Measurements from ENCODE around the gene ARL15.

ARL15 gene

DNA sequence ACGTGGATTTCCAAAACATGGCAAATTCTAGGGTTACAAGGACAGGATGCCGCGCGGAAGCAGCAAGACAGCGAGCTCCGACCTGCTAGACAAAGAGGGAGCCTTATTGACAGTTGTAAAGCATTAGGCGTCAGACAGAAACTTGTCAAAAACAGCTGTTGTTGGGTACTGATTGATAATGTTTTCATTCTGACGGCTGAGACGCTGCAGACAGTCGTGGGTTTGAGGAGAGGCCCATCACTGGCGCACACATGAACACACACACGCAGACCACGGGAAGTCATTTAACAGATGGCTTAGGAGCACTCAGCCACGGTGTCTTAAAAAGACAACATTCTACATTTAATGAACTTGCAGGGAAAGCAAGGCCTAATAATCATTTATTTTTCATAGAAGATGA lies 426.0 kb downstream of the ARL15 start:
- Histone ChIP-seq H3K4me3 (replicated peaks; ENCODE audit: insufficient read depth, low read length) (no peak overlapping the region), H3K27ac (replicated peaks) (no peak overlapping the region), H3K27me3 (ENCODE audit: insufficient read depth, poor library complexity, severe bottlenecking) (no peaks in the 10 kb centered on the region)
- TF ChIP-seq, protein P1, sequence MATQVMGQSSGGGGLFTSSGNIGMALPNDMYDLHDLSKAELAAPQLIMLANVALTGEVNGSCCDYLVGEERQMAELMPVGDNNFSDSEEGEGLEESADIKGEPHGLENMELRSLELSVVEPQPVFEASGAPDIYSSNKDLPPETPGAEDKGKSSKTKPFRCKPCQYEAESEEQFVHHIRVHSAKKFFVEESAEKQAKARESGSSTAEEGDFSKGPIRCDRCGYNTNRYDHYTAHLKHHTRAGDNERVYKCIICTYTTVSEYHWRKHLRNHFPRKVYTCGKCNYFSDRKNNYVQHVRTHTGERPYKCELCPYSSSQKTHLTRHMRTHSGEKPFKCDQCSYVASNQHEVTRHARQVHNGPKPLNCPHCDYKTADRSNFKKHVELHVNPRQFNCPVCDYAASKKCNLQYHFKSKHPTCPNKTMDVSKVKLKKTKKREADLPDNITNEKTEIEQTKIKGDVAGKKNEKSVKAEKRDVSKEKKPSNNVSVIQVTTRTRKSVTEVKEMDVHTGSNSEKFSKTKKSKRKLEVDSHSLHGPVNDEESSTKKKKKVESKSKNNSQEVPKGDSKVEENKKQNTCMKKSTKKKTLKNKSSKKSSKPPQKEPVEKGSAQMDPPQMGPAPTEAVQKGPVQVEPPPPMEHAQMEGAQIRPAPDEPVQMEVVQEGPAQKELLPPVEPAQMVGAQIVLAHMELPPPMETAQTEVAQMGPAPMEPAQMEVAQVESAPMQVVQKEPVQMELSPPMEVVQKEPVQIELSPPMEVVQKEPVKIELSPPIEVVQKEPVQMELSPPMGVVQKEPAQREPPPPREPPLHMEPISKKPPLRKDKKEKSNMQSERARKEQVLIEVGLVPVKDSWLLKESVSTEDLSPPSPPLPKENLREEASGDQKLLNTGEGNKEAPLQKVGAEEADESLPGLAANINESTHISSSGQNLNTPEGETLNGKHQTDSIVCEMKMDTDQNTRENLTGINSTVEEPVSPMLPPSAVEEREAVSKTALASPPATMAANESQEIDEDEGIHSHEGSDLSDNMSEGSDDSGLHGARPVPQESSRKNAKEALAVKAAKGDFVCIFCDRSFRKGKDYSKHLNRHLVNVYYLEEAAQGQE (IDR thresholded peaks at IDR 0.05; ENCODE audit: insufficient replicate concordance, low read depth) = no peak
- TF ChIP-seq POLR2AphosphoS5 (IDR thresholded peaks at IDR 0.05; ENCODE audit: low read depth) = no peak
- no peak for TF ChIP-seq SPI1 (IDR thresholded peaks at IDR 0.05; ENCODE audit: borderline replicate concordance, low read depth)
- no peak for TF ChIP-seq GABPA (IDR thresholded peaks at IDR 0.05; ENCODE audit: low read depth)
- no peak for TF ChIP-seq CTCF (IDR thresholded peaks at IDR 0.05; ENCODE audit: insufficient read depth, low read length)
- no peak for DNase-seq (ENCODE audit: low read depth in 1 of 2, low spot score in 1 of 2)

- Histone ChIP-seq H3K27ac (replicated peaks) (no peak overlapping the region), H3K27me3 (ENCODE audit: insufficient read depth, poor library complexity, severe bottlenecking) (no peaks in the 10 kb centered on the region), H3K4me3 (replicated peaks; ENCODE audit: insufficient read depth, low read length) (no peak overlapping the region)
- TF ChIP-seq, protein P1 (IDR thresholded peaks at IDR 0.05; ENCODE audit: insufficient replicate concordance, low read depth) = no peak
- TF ChIP-seq CTCF (IDR thresholded peaks at IDR 0.05; ENCODE audit: insufficient read depth, low read length) (no peak), SPI1 (IDR thresholded peaks at IDR 0.05; ENCODE audit: borderline replicate concordance, low read depth) (no peak), GABPA (IDR thresholded peaks at IDR 0.05; ENCODE audit: low read depth) (no peak), POLR2AphosphoS5 (IDR thresholded peaks at IDR 0.05; ENCODE audit: low read depth) (no peak)
- DNase-seq (ENCODE audit: low read depth in 1 of 2, low spot score in 1 of 2) = no peak
Measured at GRCh38 chr5:53882676-53883031, 427.7 kb downstream of the ARL15 start.

- no peaks in the 10 kb centered on the region for H3K27me3 ChIP-seq (ENCODE audit: insufficient read depth, poor library complexity, severe bottlenecking)
- no peak overlapping the region for H3K4me3 ChIP-seq (replicated peaks; ENCODE audit: insufficient read depth, low read length)
- no peak for DNase-seq (ENCODE audit: low read depth in 1 of 2, low spot score in 1 of 2)
- TF ChIP-seq SPI1 (IDR thresholded peaks at IDR 0.05; ENCODE audit: borderline replicate concordance, low read depth) = peak; percentile 24; the same call in 1 of the 2 replicates
- no peak for TF ChIP-seq CTCF (IDR thresholded peaks at IDR 0.05; ENCODE audit: insufficient read depth, low read length)
- no peak overlapping the region for H3K27ac ChIP-seq (replicated peaks)
Measured at GRCh38 chr5:53882006-53882675, 428.2 kb downstream of the ARL15 start.
